ENCODE results near the gene MX2.
A peak's percentile ranks its signal among the peaks of the same experiment; 100 is the strongest.

MX2 gene

DNA sequence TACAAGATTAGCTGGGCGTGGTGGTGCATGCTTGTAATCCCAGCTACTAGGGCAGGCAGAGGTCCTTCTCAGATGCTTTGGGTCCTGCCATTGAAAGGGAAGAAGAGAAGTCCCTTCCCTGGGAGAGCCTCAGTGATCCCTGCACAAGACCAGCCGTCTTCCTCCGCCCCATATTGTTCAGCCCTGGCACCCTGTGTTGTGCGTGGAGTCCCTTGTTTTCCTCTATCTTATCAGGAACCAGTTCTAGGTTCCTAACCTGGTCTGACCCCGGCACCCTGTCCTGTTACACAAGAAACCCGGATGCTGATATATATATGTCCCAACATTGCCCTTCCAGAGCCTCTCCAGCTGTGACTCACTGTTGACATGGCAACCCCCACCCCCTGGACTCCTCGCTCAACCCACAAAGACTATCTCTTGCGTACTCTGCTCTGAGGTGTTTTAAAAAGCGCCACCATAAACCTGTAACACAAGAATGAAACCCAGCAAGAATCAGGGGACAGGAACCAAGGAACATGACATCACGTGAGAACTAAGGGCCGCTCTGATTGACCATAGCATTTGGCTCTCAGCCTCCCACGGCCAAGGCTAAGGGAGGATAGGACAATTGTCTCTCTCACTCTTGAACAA lies 4.8 kb downstream of the MX2 start:
- no peak for DNase-seq

DNA sequence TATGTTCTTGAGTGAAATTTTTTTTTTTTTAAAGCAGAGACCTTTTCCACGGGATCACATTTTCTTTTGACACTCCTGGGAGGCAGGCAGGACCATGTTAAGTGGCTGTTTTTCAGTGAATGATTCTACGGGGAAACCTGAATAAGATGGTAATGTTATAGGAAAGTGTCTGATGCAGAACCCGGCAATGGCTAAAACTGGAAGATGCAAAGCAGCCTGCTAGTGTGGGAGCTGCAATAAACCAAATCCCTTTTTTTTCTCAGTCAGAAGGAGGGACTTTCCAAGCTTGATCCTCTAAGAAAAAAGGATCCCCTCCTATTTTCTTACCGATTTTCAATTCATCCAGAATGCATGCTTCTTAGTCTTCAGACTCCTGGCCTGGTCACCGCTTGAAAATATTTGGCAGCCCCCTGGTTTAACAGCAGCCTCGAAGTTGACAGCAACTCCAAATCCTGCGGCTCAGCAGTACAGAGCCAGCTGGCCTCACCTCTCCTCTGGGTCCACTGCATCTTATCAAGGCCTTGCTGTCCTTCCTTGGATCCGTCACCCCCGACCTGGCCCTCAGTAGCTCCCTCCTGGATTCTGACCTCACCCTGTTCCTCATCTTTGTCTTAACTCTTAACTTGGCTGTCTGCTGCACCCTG lies 5.6 kb downstream of the MX2 start:
- no peak for DNase-seq

DNA sequence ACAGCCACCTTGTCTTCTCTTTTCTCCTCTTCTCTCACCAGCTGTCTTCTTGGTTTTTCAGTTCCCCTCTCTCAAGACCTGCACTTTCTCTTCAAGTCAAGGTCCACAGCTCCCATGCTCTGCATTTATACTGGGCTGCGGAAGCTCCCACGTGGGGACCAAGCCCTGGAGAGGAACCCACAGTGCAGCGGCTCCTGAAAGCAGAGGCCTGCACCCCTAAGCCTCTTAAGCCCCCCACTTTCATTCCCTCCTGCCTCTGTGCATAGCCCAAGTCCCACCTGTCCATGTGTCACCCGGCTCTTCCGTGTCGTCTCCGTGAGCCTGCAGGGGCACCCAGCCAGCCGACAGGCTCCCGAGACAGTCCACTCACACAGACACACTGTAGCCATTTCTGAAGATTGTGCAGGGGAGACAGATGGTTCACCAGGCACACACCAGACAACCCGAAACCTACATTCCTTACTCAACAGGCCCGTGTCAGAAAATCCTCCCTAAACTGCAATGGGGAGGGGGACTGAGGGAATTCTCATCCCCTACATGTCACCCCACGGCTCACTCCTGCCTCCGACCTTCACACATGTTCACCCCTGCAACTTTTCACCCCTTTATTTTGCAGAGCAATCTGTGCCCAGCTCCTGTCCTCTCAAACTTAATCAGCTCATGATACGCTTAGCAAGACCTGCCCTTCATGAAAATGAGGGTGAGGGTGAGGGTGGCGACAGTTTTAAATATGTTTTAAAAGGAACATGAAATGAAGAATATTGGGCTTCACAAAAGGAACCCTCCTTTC lies 6.3 kb downstream of the MX2 start:
- no peak for DNase-seq

DNA sequence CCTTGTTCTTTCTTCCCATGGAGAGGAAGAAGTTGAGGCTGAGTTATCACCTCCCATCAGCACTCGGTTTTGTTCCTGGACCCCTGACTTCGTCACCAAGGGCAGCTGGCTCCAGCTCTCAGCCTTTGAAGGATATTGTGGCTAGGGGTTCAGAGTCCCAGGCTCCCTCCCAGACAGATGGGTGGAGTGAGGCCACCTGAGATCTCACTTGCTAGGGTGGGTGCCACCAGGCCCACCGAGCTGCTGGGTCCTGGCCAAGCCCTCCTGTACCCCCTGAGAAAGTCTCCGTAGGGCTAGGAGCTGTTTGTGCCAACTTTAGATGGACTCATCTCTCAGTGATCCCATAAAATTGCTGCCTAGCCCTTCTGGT lies 6.9 kb downstream of the MX2 start:
- no peak for DNase-seq

DNA sequence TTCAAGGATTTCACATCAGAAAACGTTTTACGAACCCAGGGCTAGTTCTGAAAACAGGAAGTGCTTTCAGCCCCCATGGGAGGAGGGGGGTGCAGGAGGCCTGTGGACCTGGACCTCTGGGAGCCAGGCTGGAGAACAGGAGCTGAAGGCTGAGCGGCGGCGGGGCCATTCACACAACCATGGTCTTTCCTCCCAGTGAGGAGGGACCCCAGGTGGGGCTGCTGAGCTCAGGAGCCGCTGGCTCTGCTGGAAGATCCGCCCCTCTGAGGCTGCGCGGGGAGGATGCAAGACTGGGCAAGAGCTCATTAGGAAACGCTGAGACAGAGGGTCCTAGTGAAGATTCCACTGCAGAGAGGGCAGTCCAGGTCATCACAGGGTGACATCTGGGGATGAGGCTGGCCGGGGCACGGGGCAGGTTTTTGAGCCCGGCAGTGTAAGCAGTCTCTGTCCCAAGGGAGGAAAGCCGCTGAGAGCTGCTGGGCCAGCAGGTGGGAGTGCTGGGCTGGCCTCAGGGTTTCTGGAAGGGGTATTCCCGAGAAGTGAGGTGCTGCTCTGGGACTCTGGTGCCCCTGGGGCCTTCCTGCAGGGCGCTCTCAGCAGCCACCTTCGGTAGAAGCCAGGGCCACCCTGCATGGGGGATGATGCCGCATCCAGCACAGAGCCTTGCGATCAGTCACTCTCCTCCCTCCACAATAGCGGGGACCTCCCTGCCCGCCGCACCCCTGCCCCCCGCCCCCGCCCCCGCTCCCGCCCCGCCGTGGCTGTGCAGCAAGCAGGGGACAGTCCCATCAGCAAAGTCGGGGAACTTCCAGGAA lies 7.5 kb downstream of the MX2 start:
- peak; percentile 25 for DNase-seq

DNA sequence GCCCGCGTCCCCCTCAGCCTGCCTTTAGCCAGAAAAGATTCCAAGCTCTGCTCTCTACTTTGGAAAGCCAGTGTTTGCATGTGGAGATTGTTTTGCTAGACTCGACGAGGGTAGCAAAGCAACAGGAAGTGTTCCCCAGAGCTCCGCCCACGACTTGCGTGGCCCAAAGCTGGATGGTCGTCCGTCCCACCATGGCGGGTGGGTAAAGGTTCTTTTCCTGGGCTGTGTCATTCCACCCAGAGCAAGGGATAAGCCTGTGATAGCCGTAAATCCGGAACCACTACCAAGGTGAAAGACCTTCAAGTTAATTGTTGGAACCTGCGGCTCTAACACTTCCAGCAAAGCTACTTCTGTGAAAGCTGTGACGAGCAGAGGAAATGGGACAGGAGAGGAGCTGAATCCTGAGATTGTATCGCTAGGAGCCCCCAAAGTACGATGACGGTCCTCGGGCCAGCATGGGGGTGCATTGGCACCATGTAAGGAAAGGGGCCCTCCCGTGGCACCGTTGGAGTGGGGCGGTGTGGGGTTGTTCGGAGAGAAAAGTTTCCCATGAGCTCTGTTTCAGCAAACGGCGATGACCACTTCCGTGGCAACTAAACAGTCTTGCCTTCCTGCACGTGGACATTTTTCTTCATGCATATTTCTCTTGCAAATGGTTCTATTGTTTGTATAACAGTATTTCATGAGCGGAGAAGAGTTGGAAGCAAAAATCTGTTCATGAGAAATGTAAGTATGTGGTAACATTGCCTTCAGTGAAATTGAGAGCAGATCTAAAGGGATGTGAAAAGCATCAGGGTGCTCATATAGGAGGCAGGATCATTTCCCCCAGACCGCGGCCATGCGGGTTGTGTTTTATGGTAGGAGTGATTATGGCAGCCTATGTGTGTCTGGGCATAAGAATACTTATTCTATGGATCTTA lies 8.4 kb downstream of the MX2 start:
- DNase-seq = peak; percentile 26

DNA sequence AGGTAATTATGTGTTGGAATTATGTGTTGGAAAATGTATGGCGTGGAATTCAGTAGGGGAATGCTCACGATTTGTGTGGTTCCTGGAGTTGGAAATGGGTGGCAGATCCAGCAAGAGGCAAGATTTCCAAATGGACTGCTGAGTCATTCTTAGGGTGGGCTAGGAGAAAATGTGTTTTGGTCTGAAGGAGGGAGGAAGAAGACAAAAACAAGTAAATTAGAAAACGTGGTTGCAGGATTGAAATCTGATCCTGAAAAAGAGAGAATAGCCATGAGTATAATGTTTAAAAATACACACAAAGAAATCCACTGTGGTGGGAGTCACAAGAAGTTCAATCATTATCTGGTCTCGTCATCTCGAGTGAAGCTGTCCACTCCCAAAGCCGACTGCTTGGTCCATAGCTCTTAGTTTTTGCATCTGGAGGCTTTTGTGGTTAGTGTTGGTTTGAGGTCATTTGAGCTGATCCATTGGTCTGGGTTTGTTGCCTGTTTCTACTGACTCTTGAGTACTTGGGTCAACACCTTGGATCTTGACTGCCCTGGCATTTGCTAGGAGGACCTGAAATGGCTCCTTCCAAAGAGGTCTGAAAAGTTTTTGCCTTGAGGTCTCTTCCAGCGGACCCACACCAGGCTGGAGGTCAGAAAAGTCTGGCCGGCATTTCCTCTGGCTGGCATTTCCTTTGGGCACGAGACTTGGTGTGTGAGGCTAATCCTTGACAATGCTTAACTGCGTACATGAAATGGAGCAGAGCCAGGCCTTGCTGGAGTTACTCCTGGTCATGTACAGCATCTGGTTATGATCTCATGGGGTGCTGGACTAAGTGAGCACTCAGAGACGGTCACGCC lies 9.2 kb downstream of the MX2 start:
- DNase-seq = no peak

- no peak for DNase-seq
These were observed 9.8 kb downstream of the MX2 start for GRCh38 chr21:41371685-41372030.

DNA sequence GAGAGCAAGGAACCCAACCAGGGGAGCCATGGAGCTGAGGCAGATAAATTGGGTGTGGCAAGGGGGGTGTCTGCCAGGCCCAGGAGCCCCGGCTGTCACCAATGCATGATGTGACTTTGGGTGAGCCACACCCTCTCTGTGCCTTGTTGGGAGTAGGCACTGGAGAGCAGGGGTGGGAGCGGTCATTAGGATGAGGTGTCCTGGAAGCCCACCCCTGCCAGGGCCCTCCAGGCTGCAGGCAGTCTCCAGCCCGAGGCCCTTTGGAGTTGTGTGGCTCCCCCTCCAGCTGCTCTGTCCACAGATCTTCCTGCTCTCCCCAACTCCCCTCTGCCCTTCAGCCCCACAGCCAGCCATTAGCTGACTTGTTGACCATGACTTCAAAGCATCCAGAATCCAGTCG lies 11.4 kb downstream of the MX2 start:
- DNase-seq = no peak

- DNase-seq = no peak
These were observed 11.9 kb downstream of the MX2 start for GRCh38 chr21:41373763-41374162.

- no peak for DNase-seq
These were observed 12.4 kb downstream of the MX2 start for GRCh38 chr21:41374177-41374712.

DNA sequence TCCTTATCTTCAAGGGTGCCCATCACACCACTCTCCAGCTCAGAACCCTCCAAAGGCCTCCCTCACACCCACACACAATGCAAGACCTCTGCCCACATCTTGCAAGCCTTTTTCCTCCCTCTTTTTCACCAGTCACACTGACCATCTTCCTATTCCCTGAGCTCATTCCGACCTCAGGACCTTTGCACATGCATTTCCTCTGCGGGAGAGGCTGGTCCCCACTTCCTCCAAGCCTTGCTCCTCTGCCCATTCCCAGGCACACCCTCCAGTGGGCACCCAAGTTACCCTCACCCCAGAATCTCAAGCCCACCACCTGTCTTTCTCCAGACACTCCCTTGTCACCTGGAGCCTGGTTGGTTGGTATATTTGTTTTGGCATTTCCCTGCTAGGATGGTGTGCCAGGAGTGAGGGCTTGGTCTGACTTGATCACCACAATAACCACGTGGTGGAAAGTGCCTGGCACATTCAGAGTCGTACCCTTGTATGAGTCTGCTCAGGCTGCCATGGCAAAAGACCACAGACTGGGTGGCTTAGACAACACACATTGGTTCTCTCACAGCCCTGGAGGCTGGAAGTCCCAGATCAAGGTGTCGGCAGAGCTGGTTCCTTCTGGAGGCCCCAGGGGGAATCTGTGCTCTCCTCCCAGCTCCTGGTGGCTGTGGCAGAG lies 13.2 kb downstream of the MX2 start:
- DNase-seq = no peak

DNA sequence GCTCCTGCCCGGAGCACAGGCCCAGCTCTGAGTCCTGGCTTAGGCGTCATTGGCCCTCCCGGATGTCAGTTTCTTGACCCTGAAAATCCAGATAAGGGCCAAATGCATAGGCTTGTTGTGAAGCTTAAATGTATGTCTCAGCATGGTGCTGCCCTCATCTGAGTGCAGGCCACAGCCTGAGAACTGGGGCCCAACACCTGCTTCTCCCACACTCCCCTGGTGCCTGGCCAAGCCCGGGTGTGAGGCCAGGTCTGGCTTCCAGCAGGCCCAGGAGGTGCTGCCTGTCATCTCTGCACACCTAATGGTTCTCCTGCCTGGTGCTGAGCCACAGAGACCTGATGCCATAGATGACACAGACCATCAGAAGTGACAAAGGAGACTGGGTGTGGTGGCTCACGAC lies 14.0 kb downstream of the MX2 start:
- DNase-seq = no peak

DNA sequence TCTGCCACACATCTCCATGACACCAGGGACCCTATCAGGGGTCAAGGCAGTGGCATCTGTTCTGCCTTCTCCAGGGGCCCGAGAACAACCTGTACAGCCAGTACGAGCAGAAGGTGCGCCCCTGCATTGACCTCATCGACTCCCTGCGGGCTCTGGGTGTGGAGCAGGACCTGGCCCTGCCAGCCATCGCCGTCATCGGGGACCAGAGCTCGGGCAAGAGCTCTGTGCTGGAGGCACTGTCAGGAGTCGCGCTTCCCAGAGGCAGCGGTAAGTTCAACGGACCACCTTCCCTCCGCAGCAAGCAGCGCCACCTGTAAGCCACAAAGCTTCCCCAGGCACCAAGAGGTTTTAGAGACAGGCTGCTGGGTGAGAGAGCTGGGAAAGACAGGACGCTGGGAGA lies 15.9 kb downstream of the MX2 start:
- DNase-seq = no peak

DNA sequence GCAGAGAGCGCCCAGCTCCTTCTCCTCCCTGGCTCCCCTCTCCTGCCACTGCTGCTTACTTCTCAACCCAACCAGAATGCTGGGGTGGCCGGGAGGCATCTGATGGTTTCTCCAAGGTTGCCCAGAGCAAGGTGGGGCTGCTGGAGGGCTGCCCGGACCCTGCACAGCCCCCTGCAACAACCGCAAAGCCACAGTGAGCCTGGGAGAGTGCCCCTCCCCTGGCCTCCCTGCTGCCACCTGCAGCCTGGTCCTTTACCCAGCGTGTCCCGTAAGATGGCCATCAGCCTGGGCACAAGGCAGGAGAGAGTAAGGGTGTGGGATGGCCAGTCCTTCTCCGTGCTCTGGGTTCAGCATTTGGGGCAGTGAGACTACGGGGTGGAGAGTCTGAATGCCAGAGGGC lies 17.0 kb downstream of the MX2 start:
- DNase-seq = no peak

GRCh38 chr21:41379901-41380300 lies 18.1 kb downstream of the MX2 start:
- no peak for DNase-seq

- no peak for DNase-seq
These were observed 19.9 kb downstream of the MX2 start for GRCh38 chr21:41381731-41382130.

- no peak for DNase-seq
These were observed 25.4 kb downstream of the MX2 start for GRCh38 chr21:41387042-41387819.

DNA sequence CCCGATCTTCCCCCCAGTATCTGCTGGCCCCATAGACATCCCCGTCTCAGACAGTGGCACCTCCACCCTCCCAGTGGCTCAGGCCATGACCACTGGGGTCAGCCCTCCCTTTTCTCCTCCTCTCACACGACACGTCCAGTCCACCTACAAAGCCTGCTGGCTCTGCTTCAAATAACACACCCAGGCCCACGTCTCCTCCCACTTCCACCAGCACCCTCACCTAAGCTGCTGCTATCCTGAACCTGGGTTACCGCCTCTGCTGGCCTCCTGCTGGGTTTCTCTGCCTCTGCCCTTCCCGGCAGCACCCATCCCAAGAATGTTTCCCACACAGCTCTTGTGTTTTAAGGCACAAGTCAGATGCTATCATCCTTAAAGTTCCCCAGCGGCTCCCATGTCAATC lies 26.0 kb downstream of the MX2 start:
- DNase-seq = no peak

- no peak for DNase-seq
These were observed 26.4 kb downstream of the MX2 start for GRCh38 chr21:41388259-41388658.
